ENCODE measurements around the gene ZNF394. TPM values are rescaled to one million over a fixed set of nuclear protein-coding genes. Genes with fewer than 3 reads are reported as not detected.

Gene ZNF394
- total and polyA plus RNA-seq, 9 of the 15 experiments (the other 6 are each of a cell fraction or from before 2014, with no cell fraction given), result 2.9 to 32.2 (median 24.2) TPM

GRCh38 chr7:99504281-99504602, 4.2 kb upstream of the ZNF394 start (continued):
- TF ChIP-seq RERE (CRISPR knock-in tag; IDR thresholded peaks at IDR 0.05; ENCODE audit: borderline replicate concordance), result no peak
- TF ChIP-seq, protein P1, sequence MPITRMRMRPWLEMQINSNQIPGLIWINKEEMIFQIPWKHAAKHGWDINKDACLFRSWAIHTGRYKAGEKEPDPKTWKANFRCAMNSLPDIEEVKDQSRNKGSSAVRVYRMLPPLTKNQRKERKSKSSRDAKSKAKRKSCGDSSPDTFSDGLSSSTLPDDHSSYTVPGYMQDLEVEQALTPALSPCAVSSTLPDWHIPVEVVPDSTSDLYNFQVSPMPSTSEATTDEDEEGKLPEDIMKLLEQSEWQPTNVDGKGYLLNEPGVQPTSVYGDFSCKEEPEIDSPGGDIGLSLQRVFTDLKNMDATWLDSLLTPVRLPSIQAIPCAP (CRISPR knock-in tag; IDR thresholded peaks at IDR 0.05; ENCODE audit: borderline replicate concordance), result no peak
- TF ChIP-seq C11orf30 (IDR thresholded peaks at IDR 0.05; ENCODE audit: low read depth), result no peak
- no peak for TF ChIP-seq SIX5 (IDR thresholded peaks at IDR 0.05; ENCODE audit: borderline replicate concordance in 1 of 2, insufficient read depth in 1 of 2, low read depth in 1 of 2, low read length in 2 of 2)
- no peak for TF ChIP-seq HDAC8 (tag; IDR thresholded peaks at IDR 0.05)
- TF ChIP-seq CREBBP (IDR thresholded peaks at IDR 0.05; ENCODE audit: low read depth, low read length), result no peak
- 0 out of 2 replicates have a peak, but pooled peaks have one; percentile 7 for TF ChIP-seq RB1 (IDR thresholded peaks at IDR 0.05; ENCODE audit: low read depth)
- TF ChIP-seq RBM22 (IDR thresholded peaks at IDR 0.05; ENCODE audit: low read depth, low read length, poor library complexity, severe bottlenecking), result no peak
- no peak for TF ChIP-seq SRSF9 (IDR thresholded peaks at IDR 0.05; ENCODE audit: borderline replicate concordance, low read depth, low read length)
- TF ChIP-seq ZNF3 (CRISPR knock-in tag; IDR thresholded peaks at IDR 0.05), result no peak
- TF ChIP-seq NR2F6 (CRISPR knock-in tag; IDR thresholded peaks at IDR 0.05), result no peak
- TF ChIP-seq TAL1 (IDR thresholded peaks at IDR 0.05), result no peak
- no peak for TF ChIP-seq MCM2 (IDR thresholded peaks at IDR 0.05; ENCODE audit: low read depth)
- TF ChIP-seq NR3C1 (CRISPR knock-in tag; IDR thresholded peaks at IDR 0.05), result no peak
- TF ChIP-seq SLC30A9 (CRISPR knock-in tag; IDR thresholded peaks at IDR 0.05), result no peak
- TF ChIP-seq E2F6 (IDR thresholded peaks at IDR 0.05; ENCODE audit: borderline replicate concordance in 1 of 2, extremely low read depth in 1 of 2, insufficient read depth in 1 of 2, insufficient read length in 1 of 2, low read depth in 1 of 2, low read length in 1 of 2, poor library complexity in 1 of 2, severe bottlenecking in 1 of 2), result no peak
- no peak for TF ChIP-seq HNRNPH1 (optimal IDR thresholded peaks at IDR 0.05; ENCODE audit: low read depth, low read length)
- TF ChIP-seq ZNF263 (CRISPR knock-in tag; IDR thresholded peaks at IDR 0.05; ENCODE audit: borderline replicate concordance), result no peak
- TF ChIP-seq UBTF (IDR thresholded peaks at IDR 0.05; ENCODE audit: borderline replicate concordance in 1 of 2, low read depth in 2 of 2, low read length in 2 of 2), result no peak

Measured in K562 (cell line).